HG02938 (cell line): Measurements from ENCODE around the gene MRI1.

ENCODE experiments used
- ATAC-seq: cut with Tn5 transposase; IDR thresholded peaks from one replicate; pipeline ENCODE4 v1.9.1; 2021; ENCODE audit warnings: mild to moderate bottlenecking, moderate library complexity; ENCODE audit not compliant: unreplicated experiment

The MRI1 gene

DNA sequence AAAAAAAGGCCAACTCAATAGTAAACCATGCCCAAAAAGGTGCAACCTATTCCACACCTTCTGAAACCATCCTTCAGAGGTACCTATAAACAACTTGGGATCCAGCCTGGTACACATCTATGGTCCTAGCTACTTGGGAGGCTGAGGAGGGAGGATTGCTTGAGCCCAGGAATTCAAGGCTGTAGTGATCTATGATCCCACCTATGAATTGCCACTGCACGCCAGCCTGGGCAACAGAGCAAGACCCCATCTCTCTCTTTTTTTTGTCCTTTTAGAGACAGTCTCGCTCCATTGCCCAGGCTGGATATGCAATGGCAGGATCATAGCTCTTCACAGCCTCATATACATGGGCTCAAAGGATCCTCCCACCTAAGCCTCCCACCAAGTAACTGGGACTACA is 57.0 kb downstream of the MRI1 start:
- ATAC-seq: no peak

DNA sequence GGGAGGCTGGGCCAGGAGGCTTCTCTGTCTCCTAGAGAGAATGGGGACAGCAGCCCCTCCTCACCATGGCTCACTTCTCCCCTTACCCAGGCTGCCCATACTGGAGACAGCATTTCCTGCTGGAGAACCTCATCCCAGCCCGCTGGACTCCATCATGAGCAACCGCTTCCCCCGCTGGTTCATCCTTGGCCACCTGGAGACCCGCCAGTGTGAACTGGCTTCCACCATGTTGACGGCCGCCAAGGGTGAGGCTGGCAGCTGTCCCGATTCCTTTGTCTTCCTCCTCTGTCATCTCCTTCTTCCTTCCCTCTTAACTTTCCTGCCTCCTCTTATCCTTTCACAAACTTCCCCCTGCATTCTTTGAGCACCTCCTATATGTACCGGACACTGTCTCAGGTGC is 58.9 kb downstream of the MRI1 start:
- ATAC-seq: no peak
